HEK293T (cell line): Measurements from ENCODE around the gene FAM181B.

Experiments used
- ARNT ChIP-seq: fragments of 450-650 bp; IDR thresholded peaks from 2 replicates; pipeline ENCODE4 v1.6.1; 2017; ENCODE audit warnings: mild to moderate bottlenecking
- BHLHE40 ChIP-seq: fragments of 450-650 bp; IDR thresholded peaks from 2 replicates; pipeline ENCODE4 v1.6.1; 2016; ENCODE audit warnings: mild to moderate bottlenecking, moderate library complexity, borderline replicate concordance
- ELF4 ChIP-seq: fragments of 450-650 bp; IDR thresholded peaks from 2 replicates; pipeline ENCODE4 v1.6.1; 2017; ENCODE audit warnings: antibody characterized with exemption
- FOXA1 ChIP-seq: fragments of 450-650 bp; IDR thresholded peaks from 2 replicates; pipeline ENCODE4 v1.6.1; 2016; ENCODE audit warnings: mild to moderate bottlenecking
- FOXK2 ChIP-seq: fragments of 450-650 bp; IDR thresholded peaks from 2 replicates; pipeline ENCODE4 v1.6.1; 2016; ENCODE audit warnings: mild to moderate bottlenecking
- FOXM1 ChIP-seq: fragments of 450-650 bp; IDR thresholded peaks from 2 replicates; pipeline ENCODE4 v1.6.1; 2017; ENCODE audit warnings: mild to moderate bottlenecking, borderline replicate concordance
- NFRKB ChIP-seq: fragments of 450-650 bp; IDR thresholded peaks from 2 replicates; pipeline ENCODE4 v1.6.1; 2016; ENCODE audit warnings: mild to moderate bottlenecking, moderate library complexity
- SUZ12 ChIP-seq: fragments of 450-650 bp; IDR thresholded peaks from 2 replicates; pipeline ENCODE4 v1.6.1; 2016; ENCODE audit warnings: mild to moderate bottlenecking

DNA sequence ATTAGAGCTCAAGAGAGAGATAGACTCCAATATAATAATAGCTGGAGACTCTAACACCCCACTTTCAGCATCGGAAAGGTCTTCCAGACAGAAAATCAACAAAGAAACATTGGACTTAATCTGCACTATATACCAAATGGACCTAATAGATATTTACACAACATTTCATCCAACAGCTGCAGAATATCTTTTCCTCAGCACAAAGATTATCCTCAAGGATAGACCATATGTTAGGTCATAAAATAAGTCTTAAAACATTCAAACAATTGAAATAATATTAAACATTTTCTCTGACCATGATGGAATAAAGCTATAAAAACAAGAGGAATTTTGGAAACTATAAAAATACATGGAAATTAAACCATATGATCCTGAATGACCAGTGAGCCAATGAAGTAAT, 45.1 kb upstream of the FAM181B start:
- TF ChIP-seq BHLHE40, result no peak
- no peak for TF ChIP-seq ARNT
- TF ChIP-seq FOXA1, result no peak
- TF ChIP-seq FOXK2, result no peak
- TF ChIP-seq ELF4, result no peak
- TF ChIP-seq SUZ12, result no peak
- TF ChIP-seq FOXM1, result no peak
- TF ChIP-seq NFRKB, result no peak
